ENCODE data around the gene MBL2.

Gene MBL2

GRCh38 chr10:52758406-52758805, 14.2 kb downstream of the MBL2 start:
- TF ChIP-seq, protein P1, sequence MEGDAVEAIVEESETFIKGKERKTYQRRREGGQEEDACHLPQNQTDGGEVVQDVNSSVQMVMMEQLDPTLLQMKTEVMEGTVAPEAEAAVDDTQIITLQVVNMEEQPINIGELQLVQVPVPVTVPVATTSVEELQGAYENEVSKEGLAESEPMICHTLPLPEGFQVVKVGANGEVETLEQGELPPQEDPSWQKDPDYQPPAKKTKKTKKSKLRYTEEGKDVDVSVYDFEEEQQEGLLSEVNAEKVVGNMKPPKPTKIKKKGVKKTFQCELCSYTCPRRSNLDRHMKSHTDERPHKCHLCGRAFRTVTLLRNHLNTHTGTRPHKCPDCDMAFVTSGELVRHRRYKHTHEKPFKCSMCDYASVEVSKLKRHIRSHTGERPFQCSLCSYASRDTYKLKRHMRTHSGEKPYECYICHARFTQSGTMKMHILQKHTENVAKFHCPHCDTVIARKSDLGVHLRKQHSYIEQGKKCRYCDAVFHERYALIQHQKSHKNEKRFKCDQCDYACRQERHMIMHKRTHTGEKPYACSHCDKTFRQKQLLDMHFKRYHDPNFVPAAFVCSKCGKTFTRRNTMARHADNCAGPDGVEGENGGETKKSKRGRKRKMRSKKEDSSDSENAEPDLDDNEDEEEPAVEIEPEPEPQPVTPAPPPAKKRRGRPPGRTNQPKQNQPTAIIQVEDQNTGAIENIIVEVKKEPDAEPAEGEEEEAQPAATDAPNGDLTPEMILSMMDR (IDR thresholded peaks at IDR 0.05; ENCODE audit: low read depth, low read length): no peak

DNA sequence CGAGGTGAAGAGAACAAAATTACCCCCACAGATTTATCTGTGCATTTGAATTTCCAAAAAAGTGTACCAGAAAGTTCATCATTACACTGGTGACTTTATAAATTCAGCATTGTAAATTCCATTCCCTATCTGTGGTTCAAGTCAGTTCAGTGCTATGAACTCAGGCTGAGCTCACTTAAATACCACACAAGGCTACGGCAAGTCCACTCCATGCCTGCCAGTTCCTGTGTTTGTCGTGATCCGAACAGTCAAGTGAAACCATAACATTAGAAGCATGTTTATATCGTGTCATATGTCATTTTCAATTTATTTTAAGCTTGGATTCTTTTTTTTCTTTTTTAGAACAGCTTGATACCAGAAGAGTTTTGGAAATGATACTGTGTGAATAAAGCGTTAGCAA, 14.8 kb downstream of the MBL2 start:
- no peak for DNase-seq (ENCODE audit: extremely low read depth, low read depth)
- TF ChIP-seq, protein P1 (IDR thresholded peaks at IDR 0.05; ENCODE audit: low read depth, low read length): no peak

More at GRCh38 chr10:52758406-52758805, 14.2 kb downstream of the MBL2 start:
- no peak for DNase-seq (ENCODE audit: extremely low read depth, low read depth)

- TF ChIP-seq, protein P1 (IDR thresholded peaks at IDR 0.05; ENCODE audit: low read depth, low read length): no peak
- no peak for DNase-seq (ENCODE audit: extremely low read depth, low read depth)
Measured at GRCh38 chr10:52756966-52757365, 15.6 kb downstream of the MBL2 start.

DNA sequence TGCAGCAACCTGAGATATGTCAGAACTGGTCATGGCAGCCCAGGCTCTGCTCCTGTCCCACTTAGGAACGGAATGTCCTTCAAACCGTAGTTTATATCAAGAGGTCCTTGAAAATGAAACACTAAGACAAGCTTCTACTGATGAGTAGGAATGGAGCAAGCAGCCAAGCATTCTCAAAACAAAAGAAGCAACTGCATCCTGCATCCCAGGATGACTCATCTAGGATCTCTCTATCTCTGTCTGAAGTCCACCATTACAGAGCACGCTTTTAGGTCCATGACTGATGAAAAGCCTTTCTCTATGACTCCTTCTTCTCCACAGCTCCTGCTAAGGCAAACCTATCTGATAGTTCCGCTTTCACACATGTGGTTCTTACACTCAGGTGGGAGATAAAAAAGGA, 16.3 kb downstream of the MBL2 start:
- DNase-seq (ENCODE audit: extremely low read depth, low read depth): no peak
- TF ChIP-seq, protein P1 (IDR thresholded peaks at IDR 0.05; ENCODE audit: low read depth, low read length): no peak

- no peak for DNase-seq (ENCODE audit: extremely low read depth, low read depth)
- TF ChIP-seq, protein P1 (IDR thresholded peaks at IDR 0.05; ENCODE audit: low read depth, low read length): no peak
Measured at GRCh38 chr10:52755297-52756062, 17.1 kb downstream of the MBL2 start.

GRCh38 chr10:52752801-52753445, 19.7 kb downstream of the MBL2 start:
- DNase-seq (ENCODE audit: extremely low read depth, low read depth): no peak
- TF ChIP-seq, protein P1 (IDR thresholded peaks at IDR 0.05; ENCODE audit: low read depth, low read length): no peak

GRCh38 chr10:52752261-52752660, 20.3 kb downstream of the MBL2 start:
- DNase-seq (ENCODE audit: extremely low read depth, low read depth): no peak
- TF ChIP-seq, protein P1 (IDR thresholded peaks at IDR 0.05; ENCODE audit: low read depth, low read length): no peak

Data from AG09319 (cell line).